GM21390 (cell line): Measurements from ENCODE around the gene MPPED1.

Source experiments
- ATAC-seq: cut with Tn5 transposase; IDR thresholded peaks from one replicate; pipeline ENCODE4 v1.9.1; 2021; ENCODE audit not compliant: unreplicated experiment

The MPPED1 gene

DNA sequence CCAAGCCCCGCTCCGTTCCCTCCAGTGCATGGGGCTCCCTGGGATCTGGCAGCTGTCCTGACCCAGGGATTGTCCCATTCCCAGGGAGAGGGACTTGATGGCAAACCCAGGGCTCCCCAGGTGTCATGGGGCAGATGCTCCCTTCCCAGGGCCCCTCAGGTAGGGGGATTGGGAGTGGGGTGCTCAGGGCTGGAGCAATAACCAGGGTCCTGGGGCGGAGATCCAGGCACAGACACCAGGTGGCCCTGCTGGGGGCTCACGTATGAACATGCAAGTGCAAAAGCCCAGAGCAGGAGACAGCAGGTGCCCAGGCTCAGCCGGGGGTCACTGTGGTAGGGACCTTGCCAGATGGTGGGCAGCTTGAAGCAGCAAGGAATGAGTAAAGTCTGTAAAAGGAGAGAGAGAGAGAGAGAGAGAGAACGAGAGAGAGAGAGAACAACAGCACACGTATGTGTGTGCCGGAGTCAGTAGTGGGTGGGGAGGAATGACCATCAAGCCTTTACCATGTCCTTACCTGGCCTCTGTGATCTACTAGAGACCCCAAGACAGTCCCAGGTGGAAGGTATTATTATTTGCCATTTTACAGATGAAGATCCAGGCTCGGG is 19.3 kb upstream of the MPPED1 start:
- ATAC-seq: no peak

DNA sequence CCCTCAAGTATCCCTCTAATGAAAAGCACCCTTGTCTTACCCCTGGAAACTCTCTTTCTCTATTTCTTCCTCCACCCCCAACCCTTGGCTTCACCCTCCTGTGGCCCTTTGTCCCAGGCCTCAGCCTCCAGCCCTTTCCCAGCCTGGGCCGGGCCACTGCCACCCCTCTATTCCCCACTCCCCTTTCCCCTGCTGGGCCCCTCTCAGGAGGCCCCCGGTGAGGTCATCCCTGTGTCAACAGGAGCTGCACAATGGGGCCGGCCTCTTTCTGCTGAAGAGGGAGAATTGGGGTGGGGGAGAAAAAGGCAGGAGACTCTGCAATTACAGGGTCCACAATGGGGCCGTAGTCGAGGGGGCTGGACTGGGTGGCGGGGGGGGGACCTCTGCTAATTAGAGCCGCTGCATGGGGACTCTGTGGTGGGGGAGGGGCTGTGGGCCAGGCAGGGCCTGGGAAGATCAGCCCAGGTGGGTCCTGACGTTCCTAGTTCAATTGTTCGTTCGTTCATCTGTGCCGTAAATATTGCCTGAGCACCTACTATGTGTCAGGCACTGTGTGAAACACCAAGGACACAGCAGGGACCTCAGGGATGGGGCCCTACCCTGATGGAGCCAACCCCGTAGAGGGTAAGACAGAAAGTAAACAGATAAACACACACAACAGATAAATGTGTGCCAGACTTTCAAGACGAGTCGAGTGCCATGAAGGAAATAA is 18.5 kb upstream of the MPPED1 start:
- ATAC-seq: no peak

DNA sequence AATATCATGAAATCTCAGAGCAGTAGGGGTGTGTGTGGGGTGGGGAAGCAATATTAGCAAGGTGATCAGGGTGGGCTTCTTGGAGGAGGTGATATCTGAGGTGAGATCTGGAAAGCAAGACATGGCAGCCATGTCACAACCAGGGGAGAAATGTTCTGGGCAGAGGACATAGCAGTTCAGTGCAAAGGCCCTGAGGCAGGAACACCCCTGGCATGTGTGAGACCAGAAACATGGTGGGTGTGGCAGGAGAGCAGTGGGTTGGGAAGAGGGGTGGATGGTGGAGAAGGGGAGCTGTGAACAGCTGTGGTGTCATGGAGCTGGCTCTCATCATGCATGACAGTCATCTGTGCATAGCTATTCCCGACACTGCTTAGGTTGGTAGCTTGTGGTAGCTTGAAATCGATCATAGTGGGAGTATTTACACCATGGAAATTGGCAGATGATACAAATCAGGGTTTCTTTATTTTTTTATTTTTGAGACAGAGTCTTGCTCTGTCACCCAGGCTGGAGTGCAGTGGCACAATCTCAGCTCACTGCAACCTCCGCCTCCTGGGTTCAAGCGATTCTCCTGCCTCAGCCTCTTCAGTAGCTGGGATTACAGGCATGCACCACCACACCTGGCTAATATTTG is 17.9 kb upstream of the MPPED1 start:
- ATAC-seq: no peak

DNA sequence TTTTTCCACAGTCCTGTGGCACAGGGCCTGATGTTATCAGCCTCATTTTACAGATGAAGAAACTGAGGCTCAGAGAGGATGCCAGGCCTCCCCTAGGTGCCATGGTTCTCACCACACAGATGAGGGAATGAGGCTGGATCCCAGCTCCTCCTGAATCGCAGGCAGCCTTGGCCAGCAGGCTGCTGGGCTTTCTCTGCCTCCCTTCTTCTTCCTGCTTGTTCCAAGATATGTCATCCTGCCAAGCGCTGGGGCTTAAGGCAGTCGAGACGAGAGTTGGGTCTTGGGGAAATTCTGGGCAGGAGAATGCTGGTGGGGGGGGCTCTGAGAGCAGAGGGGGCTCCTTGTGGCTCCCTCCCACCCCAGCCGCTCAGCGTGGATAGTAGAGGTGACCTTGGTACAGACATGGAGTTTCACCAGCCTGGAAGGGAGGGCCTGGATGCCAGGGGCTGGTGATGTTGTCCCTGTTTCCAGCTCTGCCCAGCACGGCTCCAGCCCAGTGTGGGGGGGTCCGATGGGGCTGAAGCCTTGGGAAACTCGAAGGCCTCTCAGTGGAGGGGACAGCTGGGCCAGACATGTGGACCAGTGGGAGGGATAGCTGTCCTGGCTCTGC is 16.6 kb upstream of the MPPED1 start:
- no peak for ATAC-seq

DNA sequence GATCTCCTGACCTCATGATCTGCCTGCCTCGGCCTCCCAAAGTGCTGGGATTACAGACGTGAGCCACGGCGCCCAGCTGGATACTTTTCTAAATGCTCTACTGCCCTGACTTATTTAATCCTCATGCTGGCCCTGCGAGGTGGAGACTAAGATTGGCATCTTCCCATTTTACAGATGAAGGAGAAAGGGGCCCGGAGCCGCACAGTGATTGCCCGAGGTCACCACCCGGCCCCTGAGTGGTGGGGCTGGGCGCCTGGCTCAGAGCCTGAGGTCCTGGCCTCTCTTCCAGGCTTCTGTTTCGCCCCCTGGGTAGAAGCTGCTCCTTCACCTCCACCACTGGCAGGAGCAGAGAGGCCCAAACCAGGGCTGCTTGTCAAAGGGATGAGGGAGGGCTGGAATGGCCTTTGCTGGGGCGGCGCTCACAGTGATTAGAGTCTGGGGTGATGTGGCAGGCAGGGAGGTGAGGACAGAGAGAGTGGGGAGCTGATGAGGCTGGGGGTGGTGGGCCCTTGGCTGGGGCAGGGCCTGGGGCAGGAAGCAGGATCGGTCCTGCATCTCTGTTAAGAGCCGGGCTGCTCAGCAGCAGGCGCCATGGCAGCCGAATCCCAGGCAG is 15.4 kb upstream of the MPPED1 start:
- no peak for ATAC-seq

DNA sequence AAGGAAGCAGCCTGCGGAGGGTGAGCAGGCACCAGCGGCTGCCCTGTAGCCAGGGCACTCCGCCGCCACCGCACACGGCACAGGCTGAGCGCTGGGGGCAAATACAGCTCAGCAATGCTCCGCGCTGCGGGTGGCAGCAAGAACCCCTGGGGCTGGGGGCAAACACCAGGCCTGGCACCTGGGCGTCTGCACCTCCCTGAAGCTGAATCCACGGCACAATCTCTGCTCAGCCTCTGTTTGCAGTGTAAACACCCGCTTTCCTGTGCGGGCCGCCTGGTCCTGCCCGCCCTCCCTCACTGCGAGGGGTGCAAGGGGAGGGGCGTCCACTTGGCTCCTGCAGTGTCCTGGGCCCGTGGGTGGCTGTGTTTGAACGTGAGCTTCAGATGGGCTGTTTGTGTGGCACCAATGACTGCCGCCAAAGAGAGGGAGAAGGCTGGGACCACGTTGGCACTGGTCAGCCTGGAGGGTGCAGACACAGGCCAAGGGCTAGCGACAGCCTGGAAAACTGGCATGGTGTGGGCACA is 14.8 kb upstream of the MPPED1 start:
- no peak for ATAC-seq

DNA sequence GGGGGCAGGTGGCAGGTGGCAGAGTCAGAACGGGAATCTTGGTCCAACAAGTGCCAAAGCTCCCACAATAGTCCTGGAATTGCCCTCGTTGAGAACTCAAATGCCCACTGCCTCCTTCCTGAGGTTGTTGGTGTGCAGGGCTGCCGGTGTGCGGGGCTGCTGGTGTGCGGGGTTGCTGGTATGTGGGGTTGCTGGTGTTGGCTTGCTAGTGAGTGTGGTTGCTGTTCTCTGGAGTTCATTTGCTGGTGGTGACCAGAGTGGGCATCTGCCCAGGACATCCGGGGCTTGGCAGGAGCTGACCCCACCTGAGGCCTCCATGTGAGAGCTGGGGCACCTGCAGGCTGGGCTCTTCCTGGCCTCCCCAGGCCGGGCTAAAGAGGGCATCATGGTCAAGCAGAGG is 14.0 kb upstream of the MPPED1 start:
- ATAC-seq: no peak

DNA sequence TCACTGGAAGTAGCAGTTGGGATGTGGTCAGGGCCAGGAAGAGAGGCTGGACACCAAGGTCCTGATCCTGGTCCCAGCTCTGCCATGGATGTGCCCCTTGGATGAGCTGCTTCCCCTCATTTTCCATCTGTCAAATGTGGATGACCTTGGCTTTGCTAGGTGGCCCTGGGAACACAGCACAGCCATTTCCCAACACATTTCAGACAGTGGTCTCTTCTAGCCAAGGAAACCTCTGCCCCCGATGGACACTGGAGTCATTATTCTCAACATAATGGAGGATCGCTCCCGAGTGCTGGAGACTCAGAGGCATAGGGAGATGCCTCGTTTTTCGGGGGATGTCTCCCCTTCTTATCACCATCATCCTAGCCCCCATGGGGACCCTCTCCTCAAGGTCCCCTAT is 13.6 kb upstream of the MPPED1 start:
- no peak for ATAC-seq

DNA sequence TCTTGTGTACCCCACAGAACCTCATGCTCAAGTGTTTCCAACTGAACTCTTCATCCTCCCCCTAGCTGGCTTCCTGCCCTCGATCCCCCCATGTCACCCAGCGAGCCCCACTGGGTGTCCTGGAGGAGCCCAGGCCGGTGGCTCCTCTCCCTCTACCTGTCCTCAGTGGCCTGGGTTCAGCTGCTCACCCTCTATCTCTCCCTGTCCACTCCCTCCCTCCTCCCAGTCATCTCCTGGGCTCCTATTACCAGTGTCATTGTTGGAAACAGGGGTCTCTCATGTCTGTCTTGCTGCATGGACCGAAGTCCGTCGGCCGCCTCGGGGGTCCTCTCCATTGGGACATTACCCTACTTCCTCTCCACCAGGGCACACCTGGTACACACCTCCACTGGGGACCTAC is 12.9 kb upstream of the MPPED1 start:
- ATAC-seq: no peak

DNA sequence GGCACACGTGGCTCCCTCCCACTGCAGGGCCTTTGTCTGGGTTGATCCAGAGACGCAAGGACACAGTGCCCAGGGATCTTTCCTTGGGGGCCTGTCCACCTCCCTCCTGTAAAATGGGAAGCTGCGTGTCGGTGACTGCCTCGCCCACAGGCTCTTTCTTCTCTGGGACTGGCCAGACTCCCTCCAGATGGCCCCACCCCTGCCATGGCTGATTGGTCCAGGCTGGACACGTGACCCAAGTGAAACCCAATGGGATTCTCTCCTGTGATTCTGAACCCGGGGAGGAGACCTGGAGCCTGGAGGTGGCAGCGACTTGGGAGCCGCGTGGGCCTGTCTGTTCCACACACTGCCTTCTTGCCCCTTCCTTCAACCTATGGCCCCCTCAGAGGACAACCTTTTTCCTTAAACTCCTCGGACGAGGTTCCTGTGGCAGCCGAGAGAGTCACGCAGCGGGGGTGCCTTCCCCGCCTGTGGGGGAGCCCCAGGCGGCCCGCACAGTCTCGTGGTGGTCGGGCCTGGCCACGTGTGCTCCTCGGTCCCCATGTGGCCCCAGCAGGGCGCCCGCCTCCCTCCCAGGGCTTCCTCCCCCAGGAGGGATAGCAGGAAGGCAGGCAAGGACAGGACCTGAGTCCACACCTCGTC is 12.4 kb upstream of the MPPED1 start:
- no peak for ATAC-seq

DNA sequence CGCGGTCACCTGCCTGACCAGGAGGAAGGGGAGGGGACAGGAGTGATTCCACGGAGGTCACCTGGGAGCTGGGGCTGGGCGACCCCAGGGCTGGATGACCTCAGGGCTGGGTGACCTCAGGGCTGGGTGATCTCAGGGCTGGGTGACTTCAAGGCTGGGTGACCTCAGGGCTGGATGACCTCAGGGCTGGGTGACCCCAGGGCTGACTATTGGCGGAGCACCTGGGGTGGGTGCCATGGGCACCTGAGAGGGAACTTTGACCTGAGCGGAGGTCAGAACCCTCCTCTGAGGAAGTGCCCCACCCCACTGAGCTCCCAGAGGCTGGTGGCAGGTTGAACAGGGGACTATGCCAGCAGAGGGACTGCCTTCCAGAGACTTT is 11.8 kb upstream of the MPPED1 start:
- no peak for ATAC-seq

DNA sequence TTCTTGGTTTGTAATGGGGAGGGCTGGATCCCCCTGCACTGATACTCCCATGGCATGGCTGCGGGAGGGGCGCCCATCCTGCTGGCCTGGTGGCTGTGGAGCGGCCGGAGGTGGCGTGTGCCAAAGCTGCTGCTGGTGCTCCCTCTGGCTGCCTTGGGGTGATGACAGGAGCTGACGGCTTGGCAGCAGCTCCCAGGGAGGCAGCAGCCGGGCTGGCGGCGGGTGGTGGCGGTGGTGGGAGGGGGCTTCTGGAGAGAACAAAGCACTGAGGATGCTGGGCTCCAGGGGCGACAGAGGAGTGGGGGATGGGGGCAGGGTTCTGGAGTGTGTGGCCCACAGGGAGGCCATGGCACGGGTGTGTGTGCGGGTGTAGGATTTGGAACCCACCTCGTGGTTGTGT is 11.4 kb upstream of the MPPED1 start:
- ATAC-seq: no peak

DNA sequence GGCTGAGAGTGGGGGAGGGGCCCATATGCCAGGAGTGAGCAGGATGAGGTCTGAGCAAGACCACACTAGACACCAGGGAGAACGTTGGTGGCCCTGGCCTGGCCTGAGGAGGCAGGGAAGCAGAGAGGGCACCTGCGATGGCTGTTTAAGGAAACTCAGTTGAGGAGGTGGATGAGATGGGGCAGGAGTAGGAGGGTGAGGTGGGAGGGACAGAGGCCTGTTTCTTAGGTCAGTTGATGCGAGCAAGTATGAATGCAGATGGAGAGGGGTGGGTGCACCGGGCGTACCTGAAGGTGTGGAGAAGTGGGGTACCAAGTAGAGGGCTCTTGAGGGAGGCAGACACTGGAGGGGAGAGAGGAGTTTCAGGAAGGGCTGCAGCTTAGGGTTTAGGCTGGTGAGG is 10.6 kb upstream of the MPPED1 start:
- no peak for ATAC-seq

DNA sequence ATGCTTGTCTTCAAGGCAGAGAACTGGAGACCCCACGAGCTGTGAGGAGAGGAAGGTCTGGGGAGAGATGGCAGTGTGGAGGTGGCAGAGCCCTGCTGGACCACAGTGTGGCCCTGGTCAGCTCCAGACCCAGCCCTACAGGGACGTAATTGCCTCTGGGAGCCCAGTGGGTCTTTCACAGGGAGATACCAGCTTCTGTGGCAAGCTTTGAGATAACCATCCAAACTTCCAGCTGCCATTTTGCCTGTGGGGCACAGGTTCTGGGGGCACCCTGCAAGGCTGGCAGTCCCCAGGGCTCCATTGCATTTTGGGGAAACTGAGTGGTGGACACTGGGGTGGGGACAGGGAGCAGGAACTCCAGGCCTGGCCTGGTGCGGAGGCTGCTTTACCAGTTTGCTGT is 10.2 kb upstream of the MPPED1 start:
- ATAC-seq: no peak

DNA sequence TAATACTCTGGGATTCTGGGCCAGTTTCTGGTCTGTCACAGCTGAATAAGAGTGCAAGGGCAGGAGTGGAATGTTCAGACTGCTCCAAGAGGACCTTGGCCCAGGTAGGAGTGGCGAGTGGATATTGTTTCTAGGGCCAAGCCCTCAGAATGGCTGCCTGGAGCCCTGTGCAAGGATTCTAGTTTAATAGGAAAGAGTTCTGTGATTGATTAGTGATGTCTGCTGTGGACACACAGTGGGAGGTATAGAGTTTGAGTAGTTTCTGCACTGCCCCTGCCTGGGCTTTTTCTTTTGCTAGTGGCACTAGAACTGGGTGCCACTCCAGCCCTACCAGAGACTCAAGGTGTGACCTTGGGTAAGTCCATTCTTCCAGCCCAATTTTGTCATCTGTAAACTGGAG is 9.7 kb upstream of the MPPED1 start:
- ATAC-seq: no peak

DNA sequence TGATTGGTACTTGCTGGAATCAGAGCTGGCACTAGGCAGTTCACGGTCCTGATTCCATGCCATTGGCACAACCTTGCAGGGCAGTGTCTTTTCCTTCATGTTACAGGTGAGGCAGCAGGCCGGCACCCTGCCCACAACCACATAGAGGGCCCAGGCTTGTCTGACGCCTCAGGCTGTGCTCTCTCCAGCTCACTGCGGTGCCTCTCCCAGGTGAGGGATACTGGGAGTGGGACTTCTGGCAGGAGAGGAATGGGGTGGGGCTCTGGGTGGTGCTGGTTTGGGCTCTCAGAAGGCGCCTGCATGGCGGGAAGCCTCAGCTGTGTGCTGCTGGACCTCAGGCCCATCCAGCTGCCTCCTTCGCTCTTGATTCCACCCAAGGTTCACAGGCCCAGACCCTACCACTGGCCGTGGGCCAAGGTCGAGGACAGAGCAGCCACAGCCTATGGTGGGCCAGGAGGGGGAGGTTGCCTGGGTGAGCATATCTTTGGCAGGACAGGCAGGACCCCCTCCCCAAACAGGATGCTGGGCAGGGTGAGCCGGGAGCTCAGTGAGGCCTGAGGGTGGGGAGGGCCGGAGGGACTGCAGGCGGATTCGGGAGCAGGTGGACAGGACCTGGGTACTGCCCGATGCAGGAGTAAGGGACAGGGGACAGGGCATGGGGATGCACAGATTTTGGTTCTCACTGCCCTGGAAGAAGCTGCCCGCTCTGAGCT is 7.0 kb upstream of the MPPED1 start:
- no peak for ATAC-seq

DNA sequence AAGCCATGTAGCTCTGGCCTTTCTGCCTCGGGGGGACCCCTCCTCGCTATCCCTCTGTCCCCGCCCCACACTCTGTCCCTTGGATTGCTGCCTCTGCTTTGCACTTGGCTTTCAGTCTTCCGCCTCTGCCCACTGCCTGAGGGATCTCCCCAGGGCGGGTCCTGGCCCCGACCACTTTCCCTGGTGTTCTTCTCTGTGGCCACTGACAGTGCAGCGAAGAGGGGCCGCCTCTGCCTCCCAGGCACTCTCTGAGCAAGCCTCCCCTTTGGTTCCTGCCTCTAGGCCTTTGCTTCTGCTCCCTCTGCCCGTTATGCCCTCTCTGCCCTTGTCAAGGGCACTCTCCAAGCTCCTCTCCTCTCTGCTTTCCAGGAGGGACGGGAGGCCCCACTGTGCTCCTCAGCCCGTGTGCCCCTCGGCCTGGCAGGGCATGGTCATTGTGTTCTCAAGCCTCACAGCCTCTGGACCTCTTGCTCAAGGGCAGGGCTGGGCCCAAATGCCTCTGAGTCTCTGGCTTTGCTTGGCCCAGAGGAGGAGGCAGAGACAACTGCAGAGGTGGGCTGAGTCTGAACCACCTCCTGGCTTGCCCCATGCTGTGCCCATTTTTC is 5.5 kb upstream of the MPPED1 start:
- ATAC-seq: no peak

DNA sequence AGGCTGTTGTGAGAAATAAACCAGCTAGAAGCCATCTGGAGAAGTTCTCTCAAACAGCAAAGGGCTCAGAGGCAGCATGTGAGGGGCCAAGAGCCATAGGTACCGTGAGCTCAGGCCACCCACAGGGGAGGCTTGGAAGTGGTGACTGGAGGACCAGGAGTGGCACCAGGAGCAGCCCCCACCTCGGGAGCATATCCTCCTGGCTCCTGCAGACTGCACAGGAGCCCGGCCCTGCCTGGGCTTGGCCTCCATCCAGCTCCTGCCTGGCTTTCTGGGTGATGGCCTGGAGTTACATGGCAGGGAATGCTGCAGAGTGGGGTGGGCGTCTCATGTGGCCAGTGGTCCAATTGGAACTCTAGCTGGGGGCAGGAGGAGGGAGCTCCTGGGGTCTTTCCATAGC is 4.2 kb upstream of the MPPED1 start:
- no peak for ATAC-seq

DNA sequence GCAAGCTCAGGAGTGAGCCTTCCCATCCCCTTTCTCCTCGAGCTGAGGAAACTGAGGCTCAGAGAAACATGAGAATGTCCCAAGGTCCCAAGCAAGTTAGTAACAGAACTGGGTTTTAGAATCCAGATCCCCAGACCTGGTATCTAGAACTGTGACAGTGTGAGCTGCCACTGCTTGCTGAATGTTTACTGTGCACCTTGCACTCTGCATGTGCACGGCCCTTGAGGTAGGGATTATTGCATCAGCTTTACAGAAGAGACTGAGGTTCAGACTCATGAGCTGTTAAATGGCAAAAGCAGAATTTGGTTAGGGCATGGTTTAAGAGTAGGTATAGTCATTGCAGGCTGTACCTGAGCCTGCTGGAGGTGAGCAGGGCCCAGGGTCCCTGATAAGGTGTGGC is 3.8 kb upstream of the MPPED1 start:
- no peak for ATAC-seq

DNA sequence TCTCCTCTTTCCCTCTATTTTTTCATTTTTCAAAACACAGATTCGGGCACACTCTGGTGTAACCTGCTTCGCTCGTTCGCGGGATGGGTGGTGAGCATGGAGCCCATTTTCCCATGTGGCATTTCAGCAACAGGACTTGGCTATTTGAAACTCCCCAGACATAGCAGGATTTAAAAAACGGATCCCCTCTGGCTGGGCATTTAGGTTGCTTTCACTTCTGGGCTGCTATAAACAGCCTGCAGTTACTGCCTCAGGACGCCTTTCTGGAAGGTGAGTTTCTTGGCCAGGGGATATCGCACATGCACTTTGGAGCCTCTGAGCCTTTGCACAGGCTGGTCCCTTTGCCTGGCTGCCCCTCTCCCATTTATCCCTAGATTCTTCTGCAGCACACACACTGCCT is 2.8 kb upstream of the MPPED1 start:
- ATAC-seq: no peak
